HUES64 (cell line): ENCODE data around the gene SDK1.

Experiments
- H3K27ac ChIP-seq: 2 replicates; pipeline ENCODE4 v1.7.0; 2013; ENCODE audit warnings: low read depth, low read length, inconsistent platforms
- H3K27me3 ChIP-seq: 2 replicates; pipeline ENCODE4 v1.6.1; 2013; ENCODE audit warnings: mild to moderate bottlenecking, low read length; ENCODE audit not compliant: insufficient read depth
- H3K36me3 ChIP-seq: 2 replicates; pipeline ENCODE4 v1.6.1; 2013; ENCODE audit warnings: mild to moderate bottlenecking, low read length; ENCODE audit not compliant: insufficient read depth
- H3K4me1 ChIP-seq: 2 replicates; pipeline ENCODE4 v1.6.1; 2013; ENCODE audit warnings: mild to moderate bottlenecking, low read length, moderate library complexity; ENCODE audit not compliant: insufficient read depth
- H3K4me3 ChIP-seq: 2 replicates; pipeline ENCODE4 v1.5.1; 2013; ENCODE audit warnings: mild to moderate bottlenecking, low read length, moderate library complexity
- H3K9ac ChIP-seq: 2 replicates; pipeline ENCODE4 v1.6.1; 2013; ENCODE audit warnings: mild to moderate bottlenecking, low read depth, low read length
- H3K9me3 ChIP-seq: 2 replicates; pipeline ENCODE4 v1.6.1; 2013; ENCODE audit warnings: low read depth, low read length; ENCODE audit not compliant: insufficient read depth
- WGBS: fragments of 150-250, 120-280 bp; methylation state at CpG from one replicate; pipeline ENCODE4 v1.1.7; 2013; ENCODE audit warnings: missing lambda C conversion rate; 5-methylcytosine and 5-hydroxymethylcytosine counted together

SDK1 gene

DNA sequence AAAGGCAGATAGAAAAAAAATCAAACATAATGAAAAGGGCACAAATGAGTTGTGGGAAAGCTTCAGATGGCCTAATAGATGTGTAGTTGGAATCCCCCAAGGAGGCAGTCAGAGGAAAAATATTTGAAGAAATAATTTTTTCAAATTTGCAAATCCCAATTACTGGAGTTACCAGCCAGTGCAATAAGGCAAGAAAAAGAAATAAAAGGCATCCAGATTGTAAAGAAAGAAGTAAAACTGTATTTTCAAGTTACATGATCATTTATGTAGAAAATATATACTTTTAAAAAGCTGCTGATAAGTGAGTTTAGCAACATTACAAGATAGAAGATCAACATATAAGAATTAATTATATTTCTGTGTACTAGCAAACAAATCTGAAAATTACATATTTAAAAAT, 329.0 kb downstream of the SDK1 start:
- H3K9me3 ChIP-seq, result peaks cover 13% of the 10 kb centered on the region
- H3K4me1 ChIP-seq, result no peaks in the 10 kb centered on the region
- no peak overlapping the region for H3K9ac ChIP-seq
- no peak overlapping the region for H3K27ac ChIP-seq
- H3K27me3 ChIP-seq, result no peaks in the 10 kb centered on the region
- no peak overlapping the region for H3K4me3 ChIP-seq
- H3K36me3 ChIP-seq, result no peaks in the 10 kb centered on the region

DNA sequence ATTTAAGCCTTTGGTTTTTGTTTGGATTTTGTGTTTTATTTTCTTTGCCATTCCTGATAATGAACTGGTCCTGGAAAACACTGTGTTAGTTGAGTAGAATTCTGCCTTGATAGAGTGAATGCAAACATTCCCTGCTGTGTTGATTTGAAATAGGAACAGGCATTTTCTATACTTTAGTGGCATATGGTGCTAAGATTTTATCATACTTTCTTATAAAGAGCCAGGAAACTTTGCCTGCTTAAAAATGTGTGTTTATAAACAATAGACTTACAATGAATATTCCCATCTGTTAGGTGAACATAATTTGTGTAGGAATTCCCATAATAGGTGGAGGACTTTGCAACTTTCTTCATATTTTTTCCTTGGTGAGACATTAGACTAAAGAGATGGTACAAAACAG, 333.3 kb downstream of the SDK1 start:
- Histone ChIP-seq H3K9ac (no peak overlapping the region), H3K4me3 (no peak overlapping the region), H3K4me1 (no peaks in the 10 kb centered on the region), H3K9me3 (peaks cover 13% of the 10 kb centered on the region), H3K27me3 (no peaks in the 10 kb centered on the region), H3K27ac (no peak overlapping the region), H3K36me3 (no peaks in the 10 kb centered on the region)

- WGBS, result 95% methylated on average over 6 of the region's 6 CpGs
- Histone ChIP-seq H3K9me3 (no peaks in the 10 kb centered on the region), H3K4me3 (no peak overlapping the region), H3K4me1 (no peaks in the 10 kb centered on the region), H3K27ac (no peak overlapping the region), H3K27me3 (no peaks in the 10 kb centered on the region), H3K36me3 (no peaks in the 10 kb centered on the region), H3K9ac (no peak overlapping the region)
Observed at GRCh38 chr7:3636131-3636860, 335.2 kb downstream of the SDK1 start.

DNA sequence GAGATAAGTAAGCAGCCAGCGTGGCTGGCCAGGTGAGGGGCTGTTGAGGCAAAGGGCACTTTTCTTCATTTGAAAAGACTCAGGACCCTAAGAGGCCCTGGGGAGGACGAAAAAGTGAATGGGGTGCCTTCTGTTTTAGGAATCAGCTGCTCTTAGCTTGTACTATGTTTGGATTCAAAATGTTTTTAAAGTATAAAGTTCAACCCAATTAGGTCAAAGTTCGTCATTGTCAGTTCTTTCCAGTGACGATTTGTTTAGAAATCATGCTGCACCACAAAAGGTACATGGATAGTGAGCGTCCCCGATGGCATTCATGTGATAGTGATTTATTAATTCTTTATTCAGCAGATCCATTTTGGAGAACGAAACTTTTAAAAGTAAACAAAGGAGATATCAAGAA, 338.2 kb downstream of the SDK1 start:
- Histone ChIP-seq H3K9me3 (no peaks in the 10 kb centered on the region), H3K36me3 (peaks cover 4% of the 10 kb centered on the region; the same call in 1 of the 2 replicates), H3K4me1 (no peaks in the 10 kb centered on the region), H3K4me3 (no peak overlapping the region), H3K27me3 (no peaks in the 10 kb centered on the region), H3K27ac (no peak overlapping the region), H3K9ac (no peak overlapping the region)
- 83% methylated on average over 7 of the region's 7 CpGs for WGBS

DNA sequence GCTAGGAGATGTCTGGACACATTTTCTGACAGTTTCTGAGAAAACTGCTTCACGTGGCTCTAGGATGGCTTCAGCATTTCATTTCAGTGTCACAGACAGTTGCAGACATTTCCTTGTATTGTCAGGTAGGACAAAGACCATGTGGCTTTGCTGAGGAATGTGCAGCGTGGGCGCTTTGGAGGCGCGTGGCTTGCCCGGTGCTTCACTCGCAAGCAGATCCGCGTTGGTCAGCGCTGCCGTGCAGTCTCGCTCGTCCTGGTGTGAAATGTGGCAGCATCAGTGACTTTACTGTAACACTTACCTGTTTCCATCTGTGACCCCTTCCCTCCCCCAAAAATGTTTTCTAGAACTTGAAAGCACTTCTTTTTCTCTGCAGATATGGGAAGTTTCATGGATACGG, 340.5 kb downstream of the SDK1 start:
- Histone ChIP-seq H3K4me3 (no peak overlapping the region), H3K4me1 (no peaks in the 10 kb centered on the region), H3K36me3 (peaks cover 4% of the 10 kb centered on the region; the same call in 1 of the 2 replicates), H3K9ac (no peak overlapping the region), H3K27ac (no peak overlapping the region), H3K9me3 (no peaks in the 10 kb centered on the region), H3K27me3 (no peaks in the 10 kb centered on the region)
- WGBS, result 95% methylated on average over 14 of the region's 14 CpGs

DNA sequence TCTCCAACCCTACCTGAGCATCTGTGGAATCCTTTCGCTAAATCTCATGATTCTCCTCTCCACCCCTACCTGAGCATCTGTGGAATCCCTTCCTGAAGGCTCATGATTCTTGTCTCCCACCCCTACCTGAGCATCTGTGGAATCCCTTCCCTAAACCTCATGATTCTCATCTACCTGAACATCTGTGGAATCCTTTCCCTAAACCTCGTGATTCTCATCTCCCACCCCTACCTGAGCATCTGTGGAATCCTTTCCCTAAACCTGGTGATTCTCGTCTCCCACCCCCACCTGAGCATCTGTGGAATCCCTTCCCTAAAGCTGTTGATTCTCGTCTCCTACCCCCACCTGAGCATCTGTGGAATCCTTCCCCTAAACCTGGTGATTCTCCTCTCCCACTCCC, 342.0 kb downstream of the SDK1 start:
- no peak overlapping the region for H3K27ac ChIP-seq
- peaks cover 4% of the 10 kb centered on the region; the same call in 1 of the 2 replicates for H3K36me3 ChIP-seq
- no peak overlapping the region for H3K9ac ChIP-seq
- no peaks in the 10 kb centered on the region for H3K27me3 ChIP-seq
- H3K4me1 ChIP-seq, result no peaks in the 10 kb centered on the region
- H3K9me3 ChIP-seq, result no peaks in the 10 kb centered on the region
- H3K4me3 ChIP-seq, result no peak overlapping the region
- WGBS, result 79% methylated on average over 4 of the region's 4 CpGs

DNA sequence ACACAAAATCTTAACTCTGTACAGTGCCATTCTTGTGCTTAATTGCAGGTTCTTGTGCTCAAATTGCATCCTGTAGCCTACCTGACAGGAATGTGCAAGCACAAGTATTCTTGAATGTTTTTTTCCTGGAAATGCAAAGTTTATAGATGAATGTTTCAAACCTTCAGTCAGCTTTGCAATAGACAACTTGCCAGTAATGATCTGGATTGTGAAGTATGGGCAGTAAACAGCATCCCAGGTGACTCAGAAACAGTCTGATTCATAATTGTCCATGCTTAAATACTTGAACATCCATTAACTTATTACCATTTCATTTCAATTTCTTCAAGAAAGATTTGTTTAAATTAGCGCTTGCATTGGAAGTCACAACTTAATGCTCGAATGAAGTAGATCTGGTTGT, 347.2 kb downstream of the SDK1 start:
- Histone ChIP-seq H3K36me3 (no peaks in the 10 kb centered on the region), H3K9ac (no peak overlapping the region), H3K27ac (no peak overlapping the region), H3K4me3 (no peak overlapping the region), H3K9me3 (no peaks in the 10 kb centered on the region), H3K27me3 (no peaks in the 10 kb centered on the region), H3K4me1 (no peaks in the 10 kb centered on the region)
- 83% methylated on average over 2 of the region's 2 CpGs for WGBS

DNA sequence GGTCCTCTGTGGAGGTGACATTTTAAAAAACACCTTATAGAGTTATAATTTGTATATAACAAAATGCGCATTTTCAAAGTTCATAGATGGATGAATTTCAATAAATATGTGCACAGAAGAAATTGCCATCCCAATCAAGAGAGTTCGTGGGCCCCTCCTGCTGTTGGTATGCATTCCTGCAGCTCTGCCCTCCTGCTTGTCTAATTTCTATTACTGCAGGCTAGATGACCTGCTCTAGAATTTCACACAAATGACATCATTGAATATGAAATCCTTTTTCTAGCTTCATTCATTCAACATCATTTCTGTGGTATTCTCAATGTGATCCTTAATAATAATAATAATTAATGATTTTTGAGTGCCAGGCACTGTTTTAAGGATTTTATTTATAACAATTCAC, 348.2 kb downstream of the SDK1 start:
- Histone ChIP-seq H3K27ac (no peak overlapping the region), H3K4me1 (no peaks in the 10 kb centered on the region), H3K27me3 (no peaks in the 10 kb centered on the region), H3K9ac (no peak overlapping the region), H3K4me3 (no peak overlapping the region), H3K36me3 (no peaks in the 10 kb centered on the region), H3K9me3 (no peaks in the 10 kb centered on the region)
- 93% methylated on average over 2 of the region's 2 CpGs for WGBS

DNA sequence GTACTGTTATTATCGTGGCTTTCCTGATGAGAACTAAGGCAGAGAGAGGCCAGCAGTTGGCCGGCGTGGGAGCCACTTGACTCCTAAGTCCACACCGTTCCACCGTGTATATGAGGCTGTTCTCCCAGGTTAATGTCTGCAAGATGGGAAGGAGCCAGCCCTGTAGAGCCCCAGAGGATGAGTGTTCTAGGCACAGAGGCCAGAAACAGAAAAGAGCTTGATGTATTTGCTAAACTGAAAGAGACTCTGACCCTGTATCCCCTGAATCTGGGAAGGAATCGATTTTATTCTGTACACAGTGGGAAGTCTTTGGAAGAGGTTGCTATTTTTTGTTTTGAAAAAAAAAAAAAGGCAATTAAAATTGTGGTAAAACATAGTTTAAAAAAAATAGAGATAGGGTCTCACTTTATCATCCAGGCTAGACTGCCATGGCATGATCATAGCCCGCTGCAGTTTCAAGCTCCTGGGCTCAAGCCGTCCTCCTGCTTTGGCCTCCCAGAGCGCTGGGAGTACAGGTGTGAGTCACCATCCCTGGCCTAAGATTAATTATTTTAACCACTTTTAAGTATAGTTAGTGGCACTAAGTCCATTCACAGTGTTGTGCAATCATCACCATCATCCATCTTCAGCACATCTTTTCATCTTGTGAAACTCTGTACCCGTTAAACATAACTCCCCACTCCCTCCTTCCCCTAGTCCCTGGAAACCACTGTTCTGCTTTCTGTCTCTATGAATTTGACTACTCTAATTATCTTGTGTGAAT, 348.8 kb downstream of the SDK1 start:
- H3K36me3 ChIP-seq, result no peaks in the 10 kb centered on the region
- H3K4me3 ChIP-seq, result no peak overlapping the region
- WGBS, result 99% methylated on average over 10 of the region's 10 CpGs
- H3K4me1 ChIP-seq, result no peaks in the 10 kb centered on the region
- H3K9ac ChIP-seq, result no peak overlapping the region
- H3K9me3 ChIP-seq, result no peaks in the 10 kb centered on the region
- no peak overlapping the region for H3K27ac ChIP-seq
- H3K27me3 ChIP-seq, result no peaks in the 10 kb centered on the region

GRCh38 chr7:3650844-3651243, 349.8 kb downstream of the SDK1 start:
- Histone ChIP-seq H3K27me3 (no peaks in the 10 kb centered on the region), H3K36me3 (no peaks in the 10 kb centered on the region)

GRCh38 chr7:3655635-3656034, 354.6 kb downstream of the SDK1 start:
- no peaks in the 10 kb centered on the region for H3K4me1 ChIP-seq
- no peak overlapping the region for H3K4me3 ChIP-seq
- no peak overlapping the region for H3K9ac ChIP-seq
- H3K27ac ChIP-seq, result no peak overlapping the region
- H3K27me3 ChIP-seq, result no peaks in the 10 kb centered on the region
- no peaks in the 10 kb centered on the region for H3K9me3 ChIP-seq
- no peaks in the 10 kb centered on the region for H3K36me3 ChIP-seq
- whole genome bisulfite sequencing, result 95% methylated on average over 7 of the region's 7 CpGs

More at GRCh38 chr7:3650844-3651243, 349.8 kb downstream of the SDK1 start:
- WGBS, result no CpG with 5 or more reads among the region's 2 CpGs
- Histone ChIP-seq H3K4me3 (no peak overlapping the region), H3K4me1 (no peaks in the 10 kb centered on the region), H3K27ac (no peak overlapping the region), H3K9ac (no peak overlapping the region), H3K9me3 (no peaks in the 10 kb centered on the region)
